ENCODE results near the gene ADCK1.

The ADCK1 gene

GRCh38 chr14:77866932-77867331, 67.0 kb downstream of the ADCK1 start:
- TF ChIP-seq CTCF (IDR thresholded peaks at IDR 0.05), result no peak
- no peaks in the 10 kb centered on the region for H3K27me3 ChIP-seq (ENCODE audit: control insufficient read depth, insufficient read depth, low read length)
- no peak overlapping the region for H3K9ac ChIP-seq

DNA sequence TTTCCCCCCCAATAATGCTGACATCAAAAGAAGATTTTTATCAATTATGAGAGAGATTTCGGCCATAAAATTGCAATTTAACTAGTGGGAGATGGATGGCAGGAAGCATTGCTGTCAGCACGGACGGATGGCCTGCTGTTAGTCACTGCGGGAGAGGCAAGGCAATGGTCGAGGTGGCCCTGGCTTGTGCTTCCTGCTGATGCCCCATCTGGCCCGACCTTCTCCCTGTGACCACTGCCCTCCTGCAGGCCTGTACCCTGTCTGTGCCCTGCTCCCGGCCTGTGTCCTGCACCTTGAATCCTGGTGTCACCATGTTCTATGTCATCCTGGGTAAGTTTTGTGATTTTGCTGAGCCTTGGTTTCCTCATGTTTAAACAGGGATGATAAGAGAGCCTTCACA, 67.6 kb downstream of the ADCK1 start:
- no peak overlapping the region for H3K4me3 ChIP-seq (ENCODE audit: low read depth, low read length)
- H3K27ac ChIP-seq, result no peak overlapping the region
- H3K9me3 ChIP-seq (ENCODE audit: control insufficient read depth, low read length), result no peaks in the 10 kb centered on the region
- no peaks in the 10 kb centered on the region for H3K36me3 ChIP-seq (ENCODE audit: control insufficient read depth, insufficient read depth, low read length)
- peaks cover under 1% of the 10 kb centered on the region for H3K79me2 ChIP-seq
- H3K27me3 ChIP-seq (ENCODE audit: control insufficient read depth, insufficient read depth, low read length), result no peaks in the 10 kb centered on the region
- H3K4me1 ChIP-seq, result no peaks in the 10 kb centered on the region
- no peak overlapping the region for H3K9ac ChIP-seq
- no peak for TF ChIP-seq CTCF (IDR thresholded peaks at IDR 0.05)
- no peak overlapping the region for H2AFZ ChIP-seq
- H3K4me2 ChIP-seq (ENCODE audit: low read length), result no peak overlapping the region

More at GRCh38 chr14:77866932-77867331, 67.0 kb downstream of the ADCK1 start:
- H3K4me2 ChIP-seq (ENCODE audit: low read length), result no peak overlapping the region
- H3K27ac ChIP-seq, result no peak overlapping the region
- peaks cover 3% of the 10 kb centered on the region for H3K79me2 ChIP-seq
- H3K36me3 ChIP-seq (ENCODE audit: control insufficient read depth, insufficient read depth, low read length), result no peaks in the 10 kb centered on the region
- no peaks in the 10 kb centered on the region for H3K4me1 ChIP-seq
- no peak overlapping the region for H3K4me3 ChIP-seq (ENCODE audit: low read depth, low read length)
- no peak overlapping the region for H2AFZ ChIP-seq
- no peaks in the 10 kb centered on the region for H3K9me3 ChIP-seq (ENCODE audit: control insufficient read depth, low read length)

GRCh38 chr14:77868552-77869285, 68.8 kb downstream of the ADCK1 start:
- Histone ChIP-seq H3K27ac (no peak overlapping the region), H3K4me3 (ENCODE audit: low read depth, low read length) (no peak overlapping the region), H3K27me3 (ENCODE audit: control insufficient read depth, insufficient read depth, low read length) (no peaks in the 10 kb centered on the region), H3K9ac (no peak overlapping the region), H3K79me2 (no peaks in the 10 kb centered on the region), H3K4me1 (no peaks in the 10 kb centered on the region), H3K4me2 (ENCODE audit: low read length) (no peak overlapping the region), H2AFZ (no peak overlapping the region), H3K36me3 (ENCODE audit: control insufficient read depth, insufficient read depth, low read length) (no peaks in the 10 kb centered on the region), H3K9me3 (ENCODE audit: control insufficient read depth, low read length) (no peaks in the 10 kb centered on the region)
- no peak for TF ChIP-seq CTCF (IDR thresholded peaks at IDR 0.05)

DNA sequence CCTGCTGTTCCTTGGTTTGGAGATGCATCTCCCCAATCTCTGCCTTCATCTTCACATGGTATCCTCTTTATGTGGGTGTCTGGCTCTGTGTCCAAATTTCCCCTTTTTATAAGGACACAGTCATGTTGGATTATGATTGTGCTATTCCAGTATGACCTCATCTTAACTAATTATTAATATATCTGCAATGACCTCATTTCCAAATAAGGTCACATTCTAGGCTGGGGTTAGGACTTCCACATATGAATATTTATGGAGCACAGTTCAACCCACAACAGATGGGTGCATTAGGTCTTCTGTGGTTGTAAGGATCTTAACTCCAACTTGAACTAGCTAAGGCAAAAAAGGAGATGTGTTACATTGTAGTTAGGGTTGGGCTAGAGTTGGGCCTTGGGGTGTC, 69.4 kb downstream of the ADCK1 start:
- no peak for TF ChIP-seq CTCF (IDR thresholded peaks at IDR 0.05)
- Histone ChIP-seq H3K79me2 (no peaks in the 10 kb centered on the region), H3K36me3 (ENCODE audit: control insufficient read depth, insufficient read depth, low read length) (no peaks in the 10 kb centered on the region), H3K4me2 (ENCODE audit: low read length) (no peak overlapping the region), H3K4me3 (ENCODE audit: low read depth, low read length) (no peak overlapping the region), H3K9me3 (ENCODE audit: control insufficient read depth, low read length) (no peaks in the 10 kb centered on the region), H3K4me1 (no peaks in the 10 kb centered on the region), H3K27me3 (ENCODE audit: control insufficient read depth, insufficient read depth, low read length) (no peaks in the 10 kb centered on the region), H2AFZ (no peak overlapping the region), H3K9ac (no peak overlapping the region), H3K27ac (no peak overlapping the region)

- no peak overlapping the region for H3K4me2 ChIP-seq (ENCODE audit: low read length)
- H3K9me3 ChIP-seq (ENCODE audit: control insufficient read depth, low read length), result no peaks in the 10 kb centered on the region
- no peak overlapping the region for H2AFZ ChIP-seq
- no peaks in the 10 kb centered on the region for H3K79me2 ChIP-seq
- H3K4me3 ChIP-seq (ENCODE audit: low read depth, low read length), result no peak overlapping the region
- no peak overlapping the region for H3K27ac ChIP-seq
- H3K4me1 ChIP-seq, result no peaks in the 10 kb centered on the region
- H3K36me3 ChIP-seq (ENCODE audit: control insufficient read depth, insufficient read depth, low read length), result no peaks in the 10 kb centered on the region
- no peaks in the 10 kb centered on the region for H3K27me3 ChIP-seq (ENCODE audit: control insufficient read depth, insufficient read depth, low read length)
- TF ChIP-seq CTCF (IDR thresholded peaks at IDR 0.05), result no peak
- H3K9ac ChIP-seq, result no peak overlapping the region
Measured at GRCh38 chr14:77870646-77871045, 70.7 kb downstream of the ADCK1 start.

All from parathyroid adenoma (tissue), 2 donors.